SU-DHL-6 (cell line): Measurements from ENCODE around the gene HS6ST3.

ENCODE experiments used
- H2AFZ ChIP-seq: fragments of 200-600 bp; sonication (generic); 2 replicates; pipeline ENCODE4 v1.6.1; 2014; ENCODE audit warnings: low read depth, mild to moderate bottlenecking, moderate library complexity, mixed read lengths, antibody characterized with exemption, low read length; ENCODE audit not compliant: severe bottlenecking
- H3F3A ChIP-seq: fragments of 200-600 bp; shearing (Covaris generic); 2 replicates; pipeline ENCODE4 v1.6.0; 2016; ENCODE audit warnings: antibody characterized with exemption, mild to moderate bottlenecking; ENCODE audit not compliant: insufficient read depth
- H3K27ac ChIP-seq: fragments of 200-600 bp; sonication (generic); 2 replicates; pipeline ENCODE4 v1.5.1; 2016; ENCODE audit warnings: low read depth, mild to moderate bottlenecking, low read length, moderate library complexity, mixed read lengths
- H3K27me3 ChIP-seq: fragments of 200-600 bp; sonication (generic), shearing (Covaris generic); 2 replicates; pipeline ENCODE4 v1.6.0; 2014; ENCODE audit warnings: mild to moderate bottlenecking, low read length
- H3K36me3 ChIP-seq: fragments of 200-600 bp; sonication (generic); 2 replicates; pipeline ENCODE4 v1.6.1; 2014; ENCODE audit warnings: mild to moderate bottlenecking, low read length, mixed read lengths
- H3K4me2 ChIP-seq: fragments of 300-600, 200-600 bp; shearing (Covaris generic), sonication (generic); 2 replicates; pipeline ENCODE4 v1.6.0; 2014; ENCODE audit warnings: low read length, low read depth, mild to moderate bottlenecking; ENCODE audit not compliant: poor library complexity, severe bottlenecking
- H3K4me3 ChIP-seq: fragments of 200-600 bp; sonication (generic); 2 replicates; pipeline ENCODE4 v1.5.1; 2014; ENCODE audit warnings: antibody characterized with exemption, low read length, mild to moderate bottlenecking, mixed read lengths; ENCODE audit not compliant: insufficient read depth, poor library complexity, severe bottlenecking
- H3K79me2 ChIP-seq: fragments of 200-600 bp; sonication (generic); 2 replicates; pipeline ENCODE4 v1.6.1; 2014; ENCODE audit warnings: mild to moderate bottlenecking, low read length, moderate library complexity; ENCODE audit not compliant: insufficient read depth
- H3K9ac ChIP-seq: fragments of 200-600 bp; sonication (generic); 2 replicates; pipeline ENCODE4 v1.7.0; 2014; ENCODE audit warnings: mild to moderate bottlenecking, low read length
- H3K9me2 ChIP-seq: fragments of 200-600 bp; sonication (generic); replicated peaks from 2 replicates; pipeline ENCODE4 v1.6.1; 2014; ENCODE audit warnings: low read length; ENCODE audit not compliant: insufficient read depth
- H3K9me3 ChIP-seq: fragments of 200-600 bp; sonication (generic); 2 replicates; pipeline ENCODE4 v1.6.1; 2014; ENCODE audit warnings: low read length, mixed read lengths; ENCODE audit not compliant: insufficient read depth
- H4K20me1 ChIP-seq: fragments of 200-600 bp; sonication (generic); 2 replicates; pipeline ENCODE4 v1.6.1; 2014; ENCODE audit warnings: low read depth, mild to moderate bottlenecking, antibody characterized with exemption, low read length, moderate library complexity, mixed read lengths
- CTCF ChIP-seq: fragments of 200-600 bp; sonication (generic); IDR thresholded peaks from one replicate; pipeline ENCODE4 v1.5.1; 2017; ENCODE audit warnings: antibody characterized with exemption, mild to moderate bottlenecking, low read length, moderate library complexity; ENCODE audit not compliant: insufficient read depth, poor library complexity, severe bottlenecking
- EZH2phosphoT487 ChIP-seq: fragments of 200-600 bp; sonication (generic), shearing (Covaris generic); conservative IDR thresholded peaks from 2 replicates; pipeline ENCODE4 v1.6.1; 2018; ENCODE audit warnings: mild to moderate bottlenecking, antibody characterized with exemption, low read length, moderate library complexity, mixed read lengths

The HS6ST3 gene

GRCh38 chr13:96161141-96161540 lies 71.2 kb downstream of the HS6ST3 start:
- H3K9ac ChIP-seq, result no peak overlapping the region
- no peaks in the 10 kb centered on the region for H3F3A ChIP-seq
- no peak overlapping the region for H3K27ac ChIP-seq
- no peaks in the 10 kb centered on the region for H3K9me3 ChIP-seq
- H4K20me1 ChIP-seq, result no peaks in the 10 kb centered on the region
- no peak overlapping the region for H3K4me3 ChIP-seq
- H3K36me3 ChIP-seq, result no peaks in the 10 kb centered on the region
- no peaks in the 10 kb centered on the region for H3K9me2 ChIP-seq
- TF ChIP-seq EZH2phosphoT487 (no peak), CTCF (no peak)
- no peaks in the 10 kb centered on the region for H3K27me3 ChIP-seq
- H3K4me2 ChIP-seq, result no peak overlapping the region
- no peaks in the 10 kb centered on the region for H3K79me2 ChIP-seq
- H2AFZ ChIP-seq, result no peak overlapping the region

GRCh38 chr13:96165840-96166239 lies 75.9 kb downstream of the HS6ST3 start:
- H3K9me3 ChIP-seq, result no peaks in the 10 kb centered on the region
- no peaks in the 10 kb centered on the region for H3K36me3 ChIP-seq
- H3K9ac ChIP-seq, result no peak overlapping the region
- H3F3A ChIP-seq, result no peaks in the 10 kb centered on the region
- H3K27ac ChIP-seq, result no peak overlapping the region
- H2AFZ ChIP-seq, result no peak overlapping the region
- H4K20me1 ChIP-seq, result no peaks in the 10 kb centered on the region
- no peaks in the 10 kb centered on the region for H3K79me2 ChIP-seq
- no peaks in the 10 kb centered on the region for H3K27me3 ChIP-seq
- TF ChIP-seq CTCF (no peak), EZH2phosphoT487 (no peak)
- no peak overlapping the region for H3K4me2 ChIP-seq
- no peak overlapping the region for H3K4me3 ChIP-seq
- no peaks in the 10 kb centered on the region for H3K9me2 ChIP-seq

- Histone ChIP-seq H3K9ac (no peak overlapping the region), H3K27me3 (no peaks in the 10 kb centered on the region), H3K4me3 (no peak overlapping the region), H4K20me1 (no peaks in the 10 kb centered on the region), H3K79me2 (no peaks in the 10 kb centered on the region), H3F3A (no peaks in the 10 kb centered on the region), H2AFZ (no peak overlapping the region), H3K27ac (no peak overlapping the region), H3K4me2 (no peak overlapping the region), H3K36me3 (no peaks in the 10 kb centered on the region), H3K9me3 (no peaks in the 10 kb centered on the region), H3K9me2 (no peaks in the 10 kb centered on the region)
- TF ChIP-seq EZH2phosphoT487, result no peak
- no peak for TF ChIP-seq CTCF
Measured at GRCh38 chr13:96172066-96172465, 82.2 kb downstream of the HS6ST3 start.

GRCh38 chr13:96178759-96179158 lies 88.9 kb downstream of the HS6ST3 start:
- Histone ChIP-seq H2AFZ (no peak overlapping the region), H4K20me1 (no peaks in the 10 kb centered on the region), H3K27me3 (no peaks in the 10 kb centered on the region), H3K9ac (no peak overlapping the region), H3K9me2 (no peaks in the 10 kb centered on the region), H3K79me2 (no peaks in the 10 kb centered on the region), H3F3A (no peaks in the 10 kb centered on the region), H3K27ac (no peak overlapping the region), H3K4me2 (no peak overlapping the region), H3K4me3 (no peak overlapping the region), H3K36me3 (no peaks in the 10 kb centered on the region), H3K9me3 (no peaks in the 10 kb centered on the region)
- TF ChIP-seq CTCF (no peak), EZH2phosphoT487 (no peak)
